Measurements from ENCODE around the gene GARIN5A.

GARIN5A gene

DNA sequence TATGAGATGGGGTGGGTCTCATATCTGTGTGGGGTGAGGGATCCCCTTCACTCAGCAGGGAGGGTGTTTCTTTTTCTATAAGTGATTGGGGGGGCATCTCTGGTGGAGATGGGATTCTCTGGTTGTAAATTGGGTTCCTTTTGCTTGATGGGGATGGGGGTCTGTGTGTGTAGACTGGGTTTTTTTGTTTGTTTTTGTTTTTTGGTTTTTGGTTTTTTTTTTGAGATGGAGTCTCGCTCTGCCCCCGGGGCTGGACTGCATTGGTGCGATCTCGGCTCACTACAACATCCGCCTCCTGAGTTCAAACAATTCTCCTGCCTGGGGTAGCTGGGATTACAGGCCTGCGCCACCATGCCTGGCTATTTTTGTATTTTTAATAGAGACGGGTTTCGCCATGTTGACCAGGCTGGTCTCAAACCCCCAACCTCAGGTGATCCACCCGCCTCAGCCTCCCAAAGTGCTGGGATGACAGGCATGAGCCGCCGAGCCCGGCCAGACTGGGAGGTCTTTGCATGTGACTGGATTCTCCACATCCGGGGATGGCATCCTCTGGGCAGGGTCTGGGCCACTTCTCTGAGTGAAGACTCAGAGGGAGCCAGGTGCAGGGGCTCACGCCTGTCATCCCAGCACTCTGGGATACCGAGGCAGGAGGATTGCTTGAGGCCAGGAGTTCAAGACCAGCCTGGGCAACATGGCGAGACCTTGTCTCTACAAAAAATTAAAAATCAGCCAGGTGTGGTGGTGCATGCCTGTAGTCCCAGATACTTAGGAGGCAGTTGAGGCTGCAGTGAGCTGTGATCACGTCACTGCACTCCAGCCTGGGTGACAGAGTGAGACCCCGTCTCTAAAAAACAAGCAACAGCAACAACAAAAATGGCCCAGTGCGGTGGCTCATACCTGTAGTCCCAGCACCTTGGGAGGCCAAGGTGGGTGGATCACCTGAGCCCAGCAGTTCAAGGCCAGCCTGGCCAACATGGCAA, 43.2 kb downstream of the GARIN5A start:
- TF ChIP-seq, protein P1, sequence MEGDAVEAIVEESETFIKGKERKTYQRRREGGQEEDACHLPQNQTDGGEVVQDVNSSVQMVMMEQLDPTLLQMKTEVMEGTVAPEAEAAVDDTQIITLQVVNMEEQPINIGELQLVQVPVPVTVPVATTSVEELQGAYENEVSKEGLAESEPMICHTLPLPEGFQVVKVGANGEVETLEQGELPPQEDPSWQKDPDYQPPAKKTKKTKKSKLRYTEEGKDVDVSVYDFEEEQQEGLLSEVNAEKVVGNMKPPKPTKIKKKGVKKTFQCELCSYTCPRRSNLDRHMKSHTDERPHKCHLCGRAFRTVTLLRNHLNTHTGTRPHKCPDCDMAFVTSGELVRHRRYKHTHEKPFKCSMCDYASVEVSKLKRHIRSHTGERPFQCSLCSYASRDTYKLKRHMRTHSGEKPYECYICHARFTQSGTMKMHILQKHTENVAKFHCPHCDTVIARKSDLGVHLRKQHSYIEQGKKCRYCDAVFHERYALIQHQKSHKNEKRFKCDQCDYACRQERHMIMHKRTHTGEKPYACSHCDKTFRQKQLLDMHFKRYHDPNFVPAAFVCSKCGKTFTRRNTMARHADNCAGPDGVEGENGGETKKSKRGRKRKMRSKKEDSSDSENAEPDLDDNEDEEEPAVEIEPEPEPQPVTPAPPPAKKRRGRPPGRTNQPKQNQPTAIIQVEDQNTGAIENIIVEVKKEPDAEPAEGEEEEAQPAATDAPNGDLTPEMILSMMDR (IDR thresholded peaks at IDR 0.05; ENCODE audit: low read length, missing control alignments): no peak
- DNase-seq (ENCODE audit: low read depth): no peak
- no peak overlapping the region for H3K4me3 ChIP-seq (replicated peaks; ENCODE audit: low read depth, low read length)

GRCh38 chr19:50432221-50433028, 44.2 kb downstream of the GARIN5A start, which contains the start of gene MYBPC2:
TSS of gene MYBPC2 (plus strand) at chr19:50432892. CDS start at chr19:50432954, 62 bp downstream.
- H3K4me3 ChIP-seq (replicated peaks; ENCODE audit: low read depth, low read length): peak within 1 kb of the TSS; percentile 62
- DNase-seq (ENCODE audit: low read depth): peak; percentile 6
- TF ChIP-seq, protein P1 (IDR thresholded peaks at IDR 0.05; ENCODE audit: low read length, missing control alignments): no peak

DNA sequence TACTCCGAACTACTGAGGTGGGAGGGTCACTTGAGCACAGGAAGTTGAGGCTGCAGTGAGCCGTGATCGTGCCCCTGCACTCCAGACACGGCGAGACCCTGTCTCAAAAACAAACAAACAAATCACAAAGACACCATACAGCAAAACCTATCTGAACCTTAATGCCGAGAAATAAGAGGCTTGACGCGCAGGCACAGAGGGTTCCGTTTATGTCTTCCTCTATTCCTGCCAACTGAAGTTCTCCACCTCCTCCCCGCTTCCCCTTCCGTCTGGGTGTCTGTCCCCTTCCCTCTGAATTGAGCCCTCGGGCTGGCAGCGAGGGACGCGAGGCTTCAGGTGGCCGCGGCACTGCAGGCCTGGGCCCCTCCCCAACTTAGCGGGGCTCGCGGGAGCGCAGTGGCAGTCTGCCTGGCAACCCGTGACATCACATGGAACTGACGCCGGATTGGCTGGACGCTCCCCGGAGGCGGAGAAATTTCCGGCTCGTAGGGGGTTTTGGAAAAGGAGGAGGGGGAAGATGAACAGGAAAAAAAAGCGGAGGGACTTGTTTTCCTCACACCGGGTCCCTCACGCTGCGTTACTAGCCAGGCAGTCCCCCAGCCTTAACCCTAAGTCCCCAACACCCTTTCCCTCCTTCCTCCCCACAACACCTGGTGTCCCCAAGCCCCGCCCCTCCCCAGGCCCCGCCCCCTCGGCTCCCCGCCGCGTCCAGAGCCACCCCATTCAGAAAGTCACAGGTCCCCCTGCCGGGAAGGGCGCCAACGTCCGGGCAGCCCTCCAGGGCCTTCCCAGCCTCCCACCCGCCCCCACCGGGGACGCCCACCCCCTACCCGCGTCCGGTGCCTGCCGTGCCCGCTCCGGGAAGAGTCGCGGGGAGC, 45.1 kb downstream of the GARIN5A start:
- TF ChIP-seq, protein P1 (IDR thresholded peaks at IDR 0.05; ENCODE audit: low read length, missing control alignments): no peak
- H3K4me3 ChIP-seq (replicated peaks; ENCODE audit: low read depth, low read length): peak overlapping the region; percentile 62
- DNase-seq (ENCODE audit: low read depth): peak; percentile 78

DNA sequence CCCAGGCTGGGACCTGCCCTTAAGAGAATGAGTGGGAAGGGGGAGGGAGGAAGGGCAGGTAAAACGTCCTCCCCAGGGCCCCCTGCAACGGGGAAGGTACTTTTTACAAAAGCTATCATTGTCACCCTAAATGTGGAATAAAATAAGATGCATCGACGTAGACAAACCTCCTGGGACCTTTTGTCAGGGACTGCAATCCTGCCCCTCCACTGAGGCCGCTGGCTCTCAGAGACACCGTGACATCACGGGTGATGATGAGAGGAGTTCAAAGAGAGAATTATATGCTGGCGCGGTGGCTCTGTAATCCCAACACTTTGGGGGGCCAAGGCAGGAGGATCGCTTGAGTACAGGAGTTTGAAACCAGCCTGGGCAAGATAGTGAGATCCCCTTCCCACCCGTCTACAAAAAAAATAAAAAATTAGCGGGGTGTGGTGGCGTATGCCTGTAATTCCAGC, 45.7 kb downstream of the GARIN5A start:
- TF ChIP-seq, protein P1 (IDR thresholded peaks at IDR 0.05; ENCODE audit: low read length, missing control alignments): no peak
- H3K4me3 ChIP-seq (replicated peaks; ENCODE audit: low read depth, low read length): peak overlapping the region; percentile 62
- DNase-seq (ENCODE audit: low read depth): no peak

DNA sequence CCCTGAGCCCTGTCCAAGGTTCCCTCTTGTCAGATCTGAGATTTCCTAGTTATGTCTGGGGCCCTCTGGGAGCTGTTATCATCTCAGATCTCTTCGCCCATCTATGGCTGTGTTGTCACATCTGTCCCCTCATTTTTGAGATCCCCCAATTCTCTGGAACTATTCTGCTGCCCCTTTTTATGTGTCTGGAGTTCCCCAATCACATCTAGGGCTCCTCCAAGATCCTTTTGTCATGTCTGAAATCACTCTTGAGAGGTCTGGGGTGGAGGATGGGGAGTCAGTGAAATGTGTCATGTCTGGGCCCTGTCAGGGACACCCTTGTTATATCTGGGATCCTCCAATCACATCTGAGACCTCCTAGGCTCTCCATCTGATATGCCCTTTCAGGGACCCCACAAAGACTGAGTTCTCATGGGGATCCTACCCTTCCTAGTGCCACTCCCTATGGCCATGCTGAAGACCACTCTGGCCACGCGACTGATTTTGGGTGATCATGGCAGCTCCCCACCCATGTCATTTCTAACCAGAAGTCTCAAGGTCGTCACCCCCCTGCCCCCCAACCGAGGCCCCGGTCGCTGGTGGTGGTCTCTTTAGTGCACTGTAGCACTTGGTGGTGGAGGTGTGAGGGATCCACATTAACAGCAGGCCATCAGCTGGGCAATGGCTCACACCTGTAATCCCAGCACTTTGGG, 47.7 kb downstream of the GARIN5A start:
- H3K4me3 ChIP-seq (replicated peaks; ENCODE audit: low read depth, low read length): no peak overlapping the region
- no peak for DNase-seq (ENCODE audit: low read depth)
- TF ChIP-seq, protein P1 (IDR thresholded peaks at IDR 0.05; ENCODE audit: low read length, missing control alignments): no peak
